Hematopoietic multipotent progenitor cell treated with erythropoietin and hydrocortisone succinate and interleukin-3 and kit ligand, for 4 days (in vitro differentiated cells): ENCODE data around the gene SLC22A31.

Experiments used
- DNase-seq: peaks from one replicate; pipeline ENCODE4 v3.0.0-alpha.2; 2015

The SLC22A31 gene

DNA sequence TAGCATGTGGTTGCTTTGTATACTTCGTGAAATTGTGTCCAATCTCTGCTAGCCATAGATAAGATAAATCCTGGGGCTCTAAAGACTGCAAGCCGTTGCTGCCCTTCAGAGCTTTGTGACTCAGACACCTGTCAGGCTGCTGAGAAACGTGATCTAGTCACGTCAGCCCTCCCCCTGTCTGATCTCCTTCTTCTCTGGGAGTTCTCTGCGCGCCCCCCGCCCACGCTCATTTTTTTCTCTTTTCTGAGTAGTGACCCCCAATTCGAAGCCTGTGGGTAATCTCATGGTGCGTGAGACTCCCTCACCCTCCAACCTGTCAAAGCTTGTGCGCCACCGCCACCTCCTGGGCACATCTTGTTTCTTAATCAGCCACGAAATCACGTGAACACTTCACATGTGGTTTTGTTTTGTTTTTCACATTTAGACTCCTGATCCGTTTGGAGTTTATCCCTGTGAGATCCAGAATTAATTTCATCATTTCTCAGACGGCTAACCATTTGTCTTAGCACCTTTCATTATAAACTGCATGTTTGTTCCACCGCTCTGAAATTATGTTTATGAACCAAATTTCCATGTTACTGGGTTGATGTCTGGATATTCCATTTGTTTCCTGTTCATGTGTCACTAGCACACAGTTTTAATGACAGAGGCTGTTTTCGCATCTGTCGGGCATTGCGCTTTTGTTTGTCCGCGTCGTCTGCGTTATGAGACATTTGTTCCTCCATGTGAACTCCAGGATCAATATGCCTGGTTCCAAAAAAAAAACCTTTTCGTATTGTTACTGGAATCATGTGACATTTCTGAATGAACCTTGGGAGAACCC is 16.2 kb upstream of the SLC22A31 start:
- peak; percentile 93 for DNase-seq

- no peak for DNase-seq
These were observed 10.7 kb upstream of the SLC22A31 start for GRCh38 chr16:89210904-89211515.

DNA sequence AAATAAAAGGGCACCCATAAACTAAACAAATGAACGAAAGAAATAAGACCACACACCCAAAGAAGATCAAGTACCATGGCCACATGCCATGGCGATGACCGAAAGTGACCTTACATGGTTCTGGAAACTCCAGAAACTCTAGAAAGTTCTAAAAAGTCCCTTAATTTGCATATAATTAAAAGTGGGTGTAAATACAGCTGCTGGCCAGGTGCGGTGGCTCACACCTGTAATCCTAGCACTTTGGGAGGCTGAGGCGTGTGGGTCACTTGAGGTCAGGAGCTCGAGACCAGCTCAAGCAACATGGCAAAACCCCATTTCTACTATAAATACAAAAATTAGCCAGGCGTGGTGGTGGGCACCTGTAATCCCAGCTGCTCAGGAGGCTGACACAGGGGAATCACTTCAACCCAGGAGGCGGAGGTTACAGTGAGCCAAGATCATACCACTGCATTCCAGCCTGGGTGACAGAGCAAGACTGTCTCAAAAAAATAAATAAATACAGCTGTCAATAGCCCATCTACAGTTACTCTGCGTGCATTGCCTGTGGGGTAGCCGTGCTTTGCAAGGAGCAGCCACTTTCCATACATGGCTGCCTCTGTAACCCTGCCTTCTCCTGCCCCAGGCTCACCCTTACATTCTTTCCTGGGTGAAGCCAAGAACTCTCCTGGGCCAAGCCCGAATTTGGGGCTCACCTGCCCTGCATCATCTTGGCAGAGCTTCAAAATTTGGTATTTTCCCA is 10.0 kb upstream of the SLC22A31 start:
- no peak for DNase-seq

DNA sequence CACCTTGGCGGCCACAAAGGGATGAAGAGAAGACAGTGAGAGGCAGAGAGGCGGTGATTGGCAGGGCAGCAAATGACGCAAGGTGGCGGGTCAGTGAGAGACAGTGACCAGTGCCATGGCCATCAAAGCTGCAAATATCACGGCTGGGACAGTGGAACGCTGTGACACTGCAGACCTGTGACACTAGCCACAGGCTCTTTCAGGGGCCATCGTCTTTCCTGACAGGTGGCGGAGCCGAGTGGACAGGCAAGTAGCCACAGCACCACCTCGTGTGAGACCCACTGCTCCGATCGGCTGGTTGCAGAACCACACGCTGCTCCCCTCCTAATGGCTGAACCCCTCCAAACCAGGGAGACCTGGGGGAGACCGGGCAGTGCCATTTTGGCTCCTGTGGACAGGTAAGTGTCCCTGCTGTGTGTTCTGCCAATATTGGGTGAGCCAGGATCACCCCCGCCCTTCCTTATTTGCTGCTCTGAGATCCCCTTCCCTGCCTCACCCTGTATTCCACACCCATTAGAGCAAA is 9.2 kb upstream of the SLC22A31 start:
- DNase-seq: no peak

DNA sequence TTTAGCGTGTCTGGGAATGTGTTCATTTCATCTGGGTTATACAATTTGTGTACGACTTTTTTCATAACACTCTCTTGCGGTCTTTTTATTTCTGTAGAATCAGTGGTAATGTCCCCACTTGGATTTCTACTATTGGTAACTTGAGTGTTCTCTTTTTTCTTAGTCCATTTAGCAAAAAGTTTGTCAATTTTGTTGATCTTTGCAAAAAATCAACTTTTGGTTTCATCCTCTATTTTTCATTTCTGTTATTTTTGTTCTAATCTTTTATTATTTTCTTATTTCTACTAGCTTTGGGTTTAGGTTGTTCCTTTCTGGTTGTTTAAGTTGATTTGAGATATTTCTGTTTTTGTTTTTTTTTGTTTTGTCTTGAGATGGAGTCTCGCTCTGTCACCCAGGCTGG is 7.7 kb upstream of the SLC22A31 start:
- no peak for DNase-seq

DNA sequence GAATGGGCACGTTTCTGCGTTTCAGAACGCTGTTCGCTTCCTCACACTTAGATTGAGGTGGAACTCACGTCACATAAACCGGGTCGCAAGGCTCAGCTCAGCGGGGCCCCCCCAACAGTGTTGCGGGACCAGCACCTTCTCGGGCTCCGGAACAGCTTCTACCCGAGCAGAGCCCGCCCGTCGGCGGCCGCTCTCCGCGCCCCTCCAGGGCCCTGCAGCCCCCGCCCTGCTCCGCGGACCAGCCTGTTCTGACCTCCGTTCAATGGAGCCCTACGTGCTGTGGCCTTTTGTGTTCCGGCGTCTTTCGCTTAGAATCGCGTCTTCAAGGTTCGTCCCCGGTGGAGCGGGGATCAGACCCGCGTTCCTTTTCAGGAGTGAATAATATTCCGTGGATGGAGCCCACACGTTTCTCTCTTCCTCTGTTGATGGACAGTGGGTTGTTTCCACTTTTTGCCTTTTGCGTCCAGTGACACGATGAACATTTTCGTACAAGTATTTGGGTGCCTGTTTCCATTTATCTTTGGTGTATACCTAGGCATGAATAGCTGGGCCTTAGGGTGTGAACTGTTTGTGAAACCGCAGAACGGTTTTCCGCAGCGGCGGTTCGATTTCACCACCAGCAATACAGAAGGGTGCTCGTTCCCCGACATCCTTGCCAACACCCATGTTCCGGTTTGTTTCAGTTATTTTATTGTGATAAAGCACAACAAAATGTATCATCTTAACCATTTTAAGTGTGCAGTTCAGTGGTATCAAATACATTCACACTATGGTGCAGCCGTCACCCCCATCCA is 2.3 kb upstream of the SLC22A31 start:
- no peak for DNase-seq

DNA sequence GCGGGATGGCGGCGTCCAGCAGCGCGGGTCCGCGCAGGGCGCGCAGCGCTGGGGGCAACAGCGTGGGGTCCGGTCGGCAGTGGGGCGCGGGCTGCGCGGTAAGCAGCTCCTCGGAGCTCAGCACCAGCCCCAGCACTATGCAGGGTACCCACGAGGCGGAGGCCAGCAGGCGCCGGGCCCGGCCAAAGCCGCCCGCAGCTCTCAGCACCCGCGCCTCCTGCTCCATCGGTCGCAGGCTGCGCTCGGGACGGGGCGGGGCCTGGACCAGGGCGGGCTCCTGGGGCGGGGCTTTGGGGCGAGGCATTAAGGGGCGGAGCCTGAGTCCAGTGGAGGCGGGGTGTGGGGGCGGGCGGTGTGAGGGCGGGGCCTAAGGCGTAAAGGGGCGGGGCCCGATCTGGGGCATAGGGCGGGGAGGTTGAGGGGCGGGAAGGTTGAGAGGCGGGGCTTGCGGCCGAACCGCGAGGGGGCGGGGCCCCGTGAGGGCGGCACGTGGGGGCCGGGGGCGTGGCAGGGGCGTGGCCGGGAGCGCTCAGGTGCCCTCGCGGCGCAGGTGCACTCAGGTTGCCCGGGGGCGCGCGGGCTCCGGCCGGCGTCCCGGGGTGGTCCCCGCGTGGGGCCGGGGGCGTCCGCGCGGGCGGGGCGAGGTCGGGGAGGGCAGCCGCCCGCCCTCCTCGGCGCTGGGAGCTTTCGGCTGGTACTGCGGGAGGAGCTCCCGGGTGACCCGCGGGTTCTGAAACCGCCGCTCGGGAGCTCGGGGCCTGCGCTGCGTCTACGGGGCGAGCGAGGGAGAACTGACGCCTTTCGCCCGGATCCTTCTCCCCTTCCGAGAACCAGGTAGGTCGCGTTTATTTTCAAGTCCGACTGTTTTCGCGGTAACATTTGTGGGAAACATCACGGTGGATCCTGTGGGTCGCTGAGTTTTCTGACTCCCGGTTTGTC is 1.4 kb upstream of the SLC22A31 start:
- DNase-seq: peak; percentile 89

DNA sequence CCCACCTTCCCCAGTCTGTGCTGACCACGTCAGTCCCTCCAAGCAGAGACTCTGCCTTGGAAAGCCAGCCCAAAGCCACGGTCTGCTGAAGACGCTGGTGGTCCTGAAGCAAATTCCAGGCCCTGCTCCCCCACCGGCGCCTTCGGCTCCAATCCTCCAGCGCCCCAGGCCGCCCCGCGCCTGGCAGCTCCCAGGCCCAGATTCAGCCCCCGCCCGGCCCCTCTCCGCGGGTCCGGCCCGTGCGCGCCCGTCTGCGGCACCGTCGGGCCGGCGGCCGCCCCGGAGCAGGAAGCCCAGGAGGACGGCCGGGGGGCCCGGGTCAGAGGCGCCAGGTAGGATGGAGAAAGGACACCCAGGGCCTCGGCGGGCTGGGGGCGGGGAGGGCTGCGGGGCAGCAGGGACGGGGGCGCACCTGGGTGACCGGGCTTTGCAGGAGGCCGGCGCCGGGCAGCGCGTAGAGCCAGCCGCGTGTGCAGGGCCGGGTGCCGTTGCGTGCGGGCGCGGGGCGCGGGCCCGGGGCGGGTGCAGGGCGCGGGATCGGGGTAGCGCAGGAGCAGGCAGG is 594 bp upstream of the SLC22A31 start:
- DNase-seq: no peak

- DNase-seq: no peak
These were observed 855 bp downstream of the SLC22A31 start for GRCh38 chr16:89199241-89200123.

DNA sequence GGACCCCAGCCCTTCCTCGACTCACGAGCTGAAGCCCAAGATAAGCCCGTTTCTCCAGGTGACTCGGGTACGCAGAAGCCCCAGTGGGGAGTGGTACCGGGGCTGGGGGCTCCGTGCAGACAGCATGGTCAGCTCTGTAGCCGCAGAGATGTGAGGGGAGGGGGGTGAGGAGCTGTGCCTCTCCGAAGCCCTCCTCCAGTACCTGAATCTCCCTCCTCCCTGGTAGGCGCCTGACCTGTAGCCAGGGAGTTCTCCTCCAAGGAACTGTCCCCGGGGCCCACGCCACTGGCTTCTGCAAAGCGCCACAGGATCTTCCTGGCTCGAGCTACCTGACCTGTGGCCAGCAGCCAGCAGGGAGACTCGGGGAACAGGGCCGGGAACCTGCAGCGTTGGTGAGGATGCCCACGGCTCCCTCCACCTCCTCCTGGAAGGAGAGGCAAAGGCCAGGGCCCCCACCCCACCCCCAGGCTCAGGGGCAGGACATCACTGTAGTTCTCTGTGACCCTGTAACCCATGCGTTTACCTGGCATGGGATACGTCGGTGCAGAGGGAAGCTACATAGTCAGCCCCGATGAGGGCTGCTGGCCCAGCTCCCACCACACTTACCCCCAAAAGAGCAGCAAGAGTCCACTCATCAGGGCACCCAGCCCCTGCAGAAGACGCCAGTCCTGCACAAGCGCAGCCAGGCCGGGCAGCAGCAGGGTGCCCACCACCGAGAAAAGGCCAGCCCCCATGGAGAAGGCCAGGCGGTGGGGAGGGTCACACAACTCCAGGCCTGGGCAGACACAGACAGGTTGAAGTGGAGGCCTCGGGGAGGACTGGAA is 1.7 kb downstream of the SLC22A31 start:
- DNase-seq: no peak

- no peak for DNase-seq
These were observed 2.5 kb downstream of the SLC22A31 start for GRCh38 chr16:89197633-89198416.

- no peak for DNase-seq
These were observed 3.2 kb downstream of the SLC22A31 start for GRCh38 chr16:89197033-89197632.

DNA sequence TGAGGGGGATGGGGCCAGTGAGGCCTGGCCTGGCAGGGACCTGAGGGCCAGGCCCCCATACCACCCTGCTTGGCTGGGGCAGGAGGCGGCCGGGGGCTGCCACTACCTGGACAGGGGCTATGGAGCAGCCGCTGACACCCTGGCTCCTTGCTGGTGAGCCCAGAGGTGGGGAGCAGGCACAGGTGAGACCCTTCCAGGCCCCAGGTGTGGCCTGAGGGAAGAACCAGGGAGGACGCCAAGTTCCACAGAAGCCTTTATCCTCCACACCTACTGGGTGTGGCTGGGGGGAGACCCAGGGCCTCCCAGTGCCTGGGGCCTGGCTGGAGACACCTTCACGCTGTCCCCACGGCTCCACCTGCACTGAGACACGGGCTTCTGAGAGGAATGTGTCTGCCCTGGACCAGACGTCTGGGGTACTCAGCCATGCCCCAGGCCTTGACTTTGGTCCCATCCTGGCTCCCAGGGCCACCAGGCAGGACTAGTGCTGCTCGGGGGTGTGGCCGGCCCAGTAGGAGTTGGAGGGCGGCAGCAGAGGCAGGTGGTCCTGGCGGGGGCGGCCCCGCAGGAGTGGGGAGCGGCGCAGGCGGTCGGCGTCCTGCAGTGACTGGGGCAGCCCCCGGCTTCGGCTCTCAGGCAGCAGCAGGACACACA is 4.7 kb downstream of the SLC22A31 start:
- no peak for DNase-seq

DNA sequence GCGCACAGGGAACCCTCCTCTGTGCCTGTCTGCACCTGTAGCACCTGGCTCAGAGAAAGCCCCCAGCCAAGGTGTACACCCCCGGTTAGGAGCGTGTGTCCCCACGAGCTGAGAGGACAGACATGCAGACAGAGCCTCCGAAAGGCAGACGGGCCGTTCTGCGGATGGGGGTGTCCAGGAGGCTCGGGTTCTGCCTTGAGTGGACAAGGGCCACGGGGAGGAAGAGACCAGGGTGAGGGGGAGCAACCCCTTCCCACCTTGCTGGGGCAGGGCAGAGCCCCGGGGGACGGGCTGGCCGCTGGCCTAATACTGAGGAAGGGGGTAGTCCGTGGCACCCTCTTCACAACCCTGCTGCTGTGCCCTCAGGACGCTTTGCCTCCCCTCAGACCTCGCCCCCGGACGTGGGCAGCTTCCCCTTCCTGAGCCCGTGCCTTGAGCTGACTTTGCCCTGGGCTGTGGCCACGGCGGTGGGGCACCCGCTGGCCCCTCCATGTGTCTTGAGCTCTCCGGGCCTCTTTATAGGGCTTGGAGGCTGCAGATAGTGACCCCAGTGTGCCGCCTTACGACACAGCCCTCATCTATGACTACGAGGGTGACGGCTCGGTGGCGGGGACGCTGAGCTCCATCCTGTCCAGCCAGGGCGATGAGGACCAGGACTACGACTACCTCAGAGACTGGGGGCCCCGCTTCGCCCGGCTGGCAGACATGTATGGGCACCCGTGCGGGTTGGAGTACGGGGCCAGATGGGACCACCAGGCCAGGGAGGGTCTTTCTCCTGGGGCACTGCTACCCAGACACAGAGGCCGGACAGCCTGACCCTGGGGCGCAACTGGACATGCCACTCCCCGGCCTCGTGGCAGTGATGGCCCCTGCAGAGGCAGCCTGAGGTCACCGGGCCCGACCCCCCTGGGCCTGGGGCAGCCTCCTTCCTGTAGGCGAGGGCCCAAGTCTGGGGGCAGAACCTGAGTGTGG is 5.7 kb downstream of the SLC22A31 start:
- DNase-seq: no peak

DNA sequence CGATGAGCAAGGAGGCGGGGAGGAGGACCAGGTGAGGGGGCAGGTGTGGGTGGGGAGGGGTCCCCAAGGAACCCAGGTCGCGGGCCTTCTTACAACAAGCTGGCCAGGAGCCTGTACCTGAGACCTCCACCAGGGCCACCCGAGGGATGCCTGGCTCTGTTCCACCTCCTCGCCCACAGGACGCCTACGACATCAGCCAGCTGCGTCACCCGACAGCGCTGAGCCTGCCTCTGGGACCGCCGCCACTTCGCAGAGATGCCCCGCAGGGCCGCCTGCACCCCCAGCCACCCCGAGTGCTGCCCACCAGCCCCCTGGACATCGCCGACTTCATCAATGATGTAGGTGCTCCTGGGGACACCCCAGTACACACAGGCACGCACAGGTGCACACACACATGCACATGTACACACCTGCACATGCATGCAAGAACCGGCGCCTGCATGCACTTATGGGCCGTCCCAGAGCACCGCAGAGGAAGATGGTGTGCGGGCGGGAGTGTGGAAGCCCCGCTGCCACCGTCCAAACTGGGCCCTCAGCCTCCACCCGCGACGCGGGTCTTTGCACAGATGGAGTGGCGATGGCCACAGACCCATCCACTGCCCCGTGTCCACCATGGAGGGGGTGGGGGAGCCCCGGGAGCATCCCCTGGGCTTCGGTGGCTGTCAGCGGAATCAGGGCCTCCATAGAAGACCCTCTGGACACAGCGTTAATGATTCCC is 6.6 kb downstream of the SLC22A31 start:
- no peak for DNase-seq
